Measurements from ENCODE around the gene OR10A3.

OR10A3 gene

GRCh38 chr11:7890417-7891172 is 50.9 kb downstream of the OR10A3 start:
- DNase-seq, result no peak

- DNase-seq, result no peak
These were observed 51.5 kb downstream of the OR10A3 start for GRCh38 chr11:7889985-7890384.
